Measurements from ENCODE around the gene PPM1H. TPM values are rescaled to one million over a fixed set of nuclear protein-coding genes. Genes with fewer than 3 reads are reported as not detected.
A peak's percentile ranks its signal among the peaks of the same experiment; 100 is the strongest.

Gene PPM1H
- total RNA-seq, 1 donor from 2014 or later: 0.79 TPM

DNA sequence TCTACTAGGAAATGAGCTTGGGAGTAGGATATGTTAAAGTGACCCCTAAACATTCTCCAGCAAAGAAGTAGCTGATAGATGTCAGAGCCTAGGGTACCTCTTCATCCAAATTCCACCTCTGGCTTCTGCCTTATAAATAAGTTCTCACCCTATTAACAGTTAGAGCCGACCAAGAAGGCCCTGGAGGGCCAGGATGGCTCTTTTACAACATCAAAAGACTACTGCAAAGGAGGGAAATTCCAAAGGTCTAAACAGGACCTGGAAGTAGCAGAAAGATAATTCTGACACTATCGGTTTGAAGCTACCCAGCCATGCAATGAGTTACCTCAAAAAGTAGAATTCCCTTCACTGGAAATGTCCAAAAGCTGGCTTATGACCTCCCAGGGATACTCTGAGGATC lies 90.0 kb downstream of the PPM1H start:
- FAIRE-seq: no peak
- Histone ChIP-seq H3K36me3 (ENCODE audit: control insufficient read depth, insufficient read depth, low read length) (no peaks in the 10 kb centered on the region), H3K27me3 (ENCODE audit: control insufficient read depth, insufficient read depth, low read length) (no peaks in the 10 kb centered on the region), H3K4me3 (ENCODE audit: low read depth, low read length) (no peak overlapping the region)
- TF ChIP-seq, protein P1, sequence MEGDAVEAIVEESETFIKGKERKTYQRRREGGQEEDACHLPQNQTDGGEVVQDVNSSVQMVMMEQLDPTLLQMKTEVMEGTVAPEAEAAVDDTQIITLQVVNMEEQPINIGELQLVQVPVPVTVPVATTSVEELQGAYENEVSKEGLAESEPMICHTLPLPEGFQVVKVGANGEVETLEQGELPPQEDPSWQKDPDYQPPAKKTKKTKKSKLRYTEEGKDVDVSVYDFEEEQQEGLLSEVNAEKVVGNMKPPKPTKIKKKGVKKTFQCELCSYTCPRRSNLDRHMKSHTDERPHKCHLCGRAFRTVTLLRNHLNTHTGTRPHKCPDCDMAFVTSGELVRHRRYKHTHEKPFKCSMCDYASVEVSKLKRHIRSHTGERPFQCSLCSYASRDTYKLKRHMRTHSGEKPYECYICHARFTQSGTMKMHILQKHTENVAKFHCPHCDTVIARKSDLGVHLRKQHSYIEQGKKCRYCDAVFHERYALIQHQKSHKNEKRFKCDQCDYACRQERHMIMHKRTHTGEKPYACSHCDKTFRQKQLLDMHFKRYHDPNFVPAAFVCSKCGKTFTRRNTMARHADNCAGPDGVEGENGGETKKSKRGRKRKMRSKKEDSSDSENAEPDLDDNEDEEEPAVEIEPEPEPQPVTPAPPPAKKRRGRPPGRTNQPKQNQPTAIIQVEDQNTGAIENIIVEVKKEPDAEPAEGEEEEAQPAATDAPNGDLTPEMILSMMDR (IDR thresholded peaks at IDR 0.05; ENCODE audit: insufficient read depth, low read length, severe bottlenecking): no peak
- no peak for DNase-seq (ENCODE audit: low read depth)

DNA sequence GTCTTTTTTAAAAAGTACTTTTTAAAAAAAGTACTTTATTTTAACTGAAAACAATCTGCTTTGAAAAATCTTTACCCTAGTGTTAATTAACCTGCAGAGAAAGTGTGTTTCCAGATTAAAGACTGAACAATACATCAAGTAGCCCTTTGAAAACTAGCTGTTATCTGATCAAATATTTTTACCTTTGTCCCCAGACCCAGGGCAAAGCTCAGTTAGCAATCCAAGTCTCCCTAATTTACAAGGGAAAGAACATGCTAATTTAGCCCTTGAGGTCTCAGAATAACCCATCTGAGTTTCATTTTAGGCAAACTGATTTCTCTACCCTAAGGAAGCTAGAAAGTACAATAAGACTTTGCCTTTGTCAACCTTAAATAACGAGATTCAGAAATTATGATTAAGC lies 91.2 kb downstream of the PPM1H start:
- Histone ChIP-seq H3K4me3 (ENCODE audit: low read depth, low read length) (no peak overlapping the region), H3K36me3 (ENCODE audit: control insufficient read depth, insufficient read depth, low read length) (no peaks in the 10 kb centered on the region), H3K27me3 (ENCODE audit: control insufficient read depth, insufficient read depth, low read length) (no peaks in the 10 kb centered on the region)
- TF ChIP-seq, protein P1 (IDR thresholded peaks at IDR 0.05; ENCODE audit: insufficient read depth, low read length, severe bottlenecking): no peak
- DNase-seq (ENCODE audit: low read depth) (no peak), FAIRE-seq (no peak)

DNA sequence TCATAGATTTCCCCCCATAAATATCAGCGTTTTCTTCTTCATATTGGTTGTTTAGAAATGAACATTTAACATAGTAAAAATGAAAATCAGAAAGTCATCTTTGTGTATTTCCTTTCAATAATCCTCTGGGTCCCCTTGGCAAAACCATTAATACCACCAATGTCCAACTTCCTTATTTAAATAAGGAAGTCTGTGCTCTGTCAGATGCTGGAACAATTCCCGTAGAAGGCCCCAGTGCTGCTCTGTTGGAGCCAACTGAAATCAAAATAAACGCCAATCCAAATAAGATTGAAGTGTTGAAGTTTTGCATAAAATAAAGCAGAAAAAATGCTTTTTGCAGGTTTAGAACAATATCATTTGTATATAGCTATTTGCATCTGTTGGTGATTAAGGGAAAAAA lies 93.1 kb downstream of the PPM1H start:
- Histone ChIP-seq H3K27me3 (ENCODE audit: control insufficient read depth, insufficient read depth, low read length) (no peaks in the 10 kb centered on the region), H3K36me3 (ENCODE audit: control insufficient read depth, insufficient read depth, low read length) (no peaks in the 10 kb centered on the region), H3K4me3 (ENCODE audit: low read depth, low read length) (no peak overlapping the region)
- TF ChIP-seq, protein P1 (IDR thresholded peaks at IDR 0.05; ENCODE audit: insufficient read depth, low read length, severe bottlenecking): no peak
- no peak for FAIRE-seq
- no peak for DNase-seq (ENCODE audit: low read depth)

DNA sequence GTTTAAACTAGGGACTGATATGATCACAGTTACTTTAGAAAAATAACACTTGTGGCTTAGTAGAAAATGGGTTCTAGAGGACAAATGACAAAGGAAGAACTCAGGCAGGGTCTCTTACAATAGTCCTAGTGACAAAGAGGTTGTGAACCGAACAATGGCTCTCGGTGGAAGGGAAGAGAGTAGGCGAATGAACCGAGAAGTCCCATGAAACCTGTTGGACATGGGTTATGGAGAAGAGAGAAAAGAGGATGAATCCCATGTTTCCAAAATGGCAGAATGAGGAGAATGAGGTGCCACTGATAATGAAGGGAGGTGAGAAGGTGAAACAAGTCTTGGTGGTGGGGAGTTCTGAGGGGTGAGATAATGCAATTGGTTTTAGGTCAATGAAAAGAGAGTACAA lies 94.1 kb downstream of the PPM1H start:
- Histone ChIP-seq H3K36me3 (ENCODE audit: control insufficient read depth, insufficient read depth, low read length) (no peaks in the 10 kb centered on the region), H3K4me3 (ENCODE audit: low read depth, low read length) (no peak overlapping the region), H3K27me3 (ENCODE audit: control insufficient read depth, insufficient read depth, low read length) (no peaks in the 10 kb centered on the region)
- FAIRE-seq (no peak), DNase-seq (ENCODE audit: low read depth) (no peak)
- TF ChIP-seq, protein P1 (IDR thresholded peaks at IDR 0.05; ENCODE audit: insufficient read depth, low read length, severe bottlenecking): no peak

DNA sequence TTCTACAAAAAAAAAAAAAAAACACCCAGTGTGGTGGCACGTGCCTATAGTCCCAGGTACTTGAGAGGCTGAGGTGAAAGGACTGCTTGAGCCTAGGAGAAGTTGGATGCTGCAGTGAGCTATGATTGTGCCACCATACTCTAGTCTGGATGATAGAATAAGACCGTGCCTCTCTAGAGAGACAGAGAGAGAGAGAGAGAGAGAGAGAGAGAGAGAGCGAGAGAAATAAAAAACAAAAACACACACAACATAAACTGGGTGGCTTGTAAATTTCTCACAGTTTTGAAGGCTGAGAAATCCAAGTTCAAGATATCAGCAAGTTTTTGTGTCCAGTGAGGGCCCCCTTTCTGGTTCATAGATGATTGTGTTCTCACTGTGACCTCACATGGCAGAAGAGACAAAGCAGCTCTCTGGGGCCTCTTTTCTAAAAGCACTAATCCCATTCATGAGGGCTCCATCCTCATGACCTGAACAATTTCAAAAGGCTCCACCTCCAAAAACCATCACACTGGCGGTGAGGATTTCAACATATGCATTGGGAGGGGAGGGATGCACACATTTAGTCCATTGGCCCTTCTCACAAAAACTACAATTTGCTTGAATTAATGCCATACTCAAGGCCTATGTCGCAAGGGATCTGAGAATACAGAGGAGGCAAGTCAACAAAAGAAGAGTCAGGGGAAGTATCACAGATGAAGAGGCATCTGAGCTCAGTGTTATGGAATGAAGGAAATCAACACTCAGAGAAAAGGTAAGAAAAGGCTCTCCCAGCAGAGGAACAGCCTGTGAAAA lies 94.9 kb downstream of the PPM1H start:
- no peaks in the 10 kb centered on the region for H3K36me3 ChIP-seq (ENCODE audit: control insufficient read depth, insufficient read depth, low read length)
- DNase-seq (ENCODE audit: low read depth): peak; percentile 65
- no peak overlapping the region for H3K4me3 ChIP-seq (ENCODE audit: low read depth, low read length)
- TF ChIP-seq, protein P1 (IDR thresholded peaks at IDR 0.05; ENCODE audit: insufficient read depth, low read length, severe bottlenecking): no peak
- no peaks in the 10 kb centered on the region for H3K27me3 ChIP-seq (ENCODE audit: control insufficient read depth, insufficient read depth, low read length)
- FAIRE-seq: no peak
